Erythroblast (primary cell): ENCODE results near the gene RALGPS2.

Experiments
- GATA1 ChIP-seq: IDR thresholded peaks from 2 replicates; pipeline ENCODE4 v1.6.1; 2011; ENCODE audit warnings: low read depth, mild to moderate bottlenecking, control low read depth, low read length, moderate library complexity
- POLR2A ChIP-seq: IDR thresholded peaks from 2 replicates; pipeline ENCODE4 v1.6.1; 2011; ENCODE audit warnings: mild to moderate bottlenecking, low read length

GRCh38 chr1:178962853-178963711, 238.0 kb downstream of the RALGPS2 start:
- TF ChIP-seq POLR2A (no peak), GATA1 (no peak)
